ENCODE results near the gene HYPK.
"Not testable (repeated sequence)": the region's sequence is repeated elsewhere in the genome, so short reads cannot be mapped to it uniquely, and the experiment has no call there.

HYPK gene

DNA sequence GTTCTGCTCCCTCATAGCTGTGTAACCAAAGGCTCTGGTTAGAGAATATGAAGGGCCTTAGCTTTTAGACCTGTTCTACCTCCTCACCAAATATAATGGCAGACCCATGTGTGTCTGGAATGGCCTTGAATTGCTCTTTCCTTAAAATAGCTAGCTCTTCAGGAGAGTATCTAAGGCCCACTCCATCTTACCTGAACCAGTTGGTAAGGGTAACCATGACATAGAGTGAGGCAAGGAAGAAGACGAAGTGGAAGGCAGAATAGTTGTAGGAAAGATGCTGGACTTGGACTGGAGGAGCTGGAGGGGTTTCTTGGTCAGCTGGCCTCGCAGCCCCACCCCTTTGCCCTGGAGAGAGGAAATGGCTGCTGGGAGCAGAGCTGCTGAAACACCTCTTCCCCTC is 5.2 kb upstream of the HYPK start:
- TF ChIP-seq, protein P1, sequence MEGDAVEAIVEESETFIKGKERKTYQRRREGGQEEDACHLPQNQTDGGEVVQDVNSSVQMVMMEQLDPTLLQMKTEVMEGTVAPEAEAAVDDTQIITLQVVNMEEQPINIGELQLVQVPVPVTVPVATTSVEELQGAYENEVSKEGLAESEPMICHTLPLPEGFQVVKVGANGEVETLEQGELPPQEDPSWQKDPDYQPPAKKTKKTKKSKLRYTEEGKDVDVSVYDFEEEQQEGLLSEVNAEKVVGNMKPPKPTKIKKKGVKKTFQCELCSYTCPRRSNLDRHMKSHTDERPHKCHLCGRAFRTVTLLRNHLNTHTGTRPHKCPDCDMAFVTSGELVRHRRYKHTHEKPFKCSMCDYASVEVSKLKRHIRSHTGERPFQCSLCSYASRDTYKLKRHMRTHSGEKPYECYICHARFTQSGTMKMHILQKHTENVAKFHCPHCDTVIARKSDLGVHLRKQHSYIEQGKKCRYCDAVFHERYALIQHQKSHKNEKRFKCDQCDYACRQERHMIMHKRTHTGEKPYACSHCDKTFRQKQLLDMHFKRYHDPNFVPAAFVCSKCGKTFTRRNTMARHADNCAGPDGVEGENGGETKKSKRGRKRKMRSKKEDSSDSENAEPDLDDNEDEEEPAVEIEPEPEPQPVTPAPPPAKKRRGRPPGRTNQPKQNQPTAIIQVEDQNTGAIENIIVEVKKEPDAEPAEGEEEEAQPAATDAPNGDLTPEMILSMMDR (IDR thresholded peaks at IDR 0.05; ENCODE audit: borderline replicate concordance, insufficient read depth, low read depth, low read length), result no peak
- no peak overlapping the region for H3K4me3 ChIP-seq (ENCODE audit: low read depth, low read length)

DNA sequence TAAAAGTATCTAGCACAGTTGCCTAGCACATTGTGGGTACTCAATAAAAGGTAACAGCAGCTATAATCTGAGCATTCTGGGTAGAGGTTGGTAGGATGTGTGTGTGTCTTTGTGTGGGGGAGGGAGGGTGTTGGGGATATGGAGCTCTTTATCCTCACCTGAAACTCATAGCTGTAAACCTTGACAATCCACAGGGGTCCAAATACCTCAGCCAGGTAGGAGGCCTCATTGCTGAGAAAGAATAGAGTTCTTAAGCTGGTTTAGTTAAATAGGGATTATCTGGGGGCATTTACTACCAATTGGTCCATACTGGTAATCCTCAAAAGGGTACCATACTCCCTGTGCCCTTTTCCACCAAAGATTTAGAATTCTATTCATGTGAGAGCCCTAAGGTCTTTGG is 4.4 kb upstream of the HYPK start:
- no peak overlapping the region for H3K4me3 ChIP-seq (ENCODE audit: low read depth, low read length)
- TF ChIP-seq, protein P1 (IDR thresholded peaks at IDR 0.05; ENCODE audit: borderline replicate concordance, insufficient read depth, low read depth, low read length), result no peak

- TF ChIP-seq, protein P1 (IDR thresholded peaks at IDR 0.05; ENCODE audit: borderline replicate concordance, insufficient read depth, low read depth, low read length), result no peak
- H3K4me3 ChIP-seq (ENCODE audit: low read depth, low read length), result no peak overlapping the region
Observed at GRCh38 chr15:43796566-43796965, 3.8 kb upstream of the HYPK start.

GRCh38 chr15:43799209-43799944 is 1.0 kb upstream of the HYPK start:
- no peak overlapping the region for H3K4me3 ChIP-seq (ENCODE audit: low read depth, low read length)
- TF ChIP-seq, protein P1 (IDR thresholded peaks at IDR 0.05; ENCODE audit: borderline replicate concordance, insufficient read depth, low read depth, low read length), result peak; percentile 22; the same call in 1 of the 2 replicates

DNA sequence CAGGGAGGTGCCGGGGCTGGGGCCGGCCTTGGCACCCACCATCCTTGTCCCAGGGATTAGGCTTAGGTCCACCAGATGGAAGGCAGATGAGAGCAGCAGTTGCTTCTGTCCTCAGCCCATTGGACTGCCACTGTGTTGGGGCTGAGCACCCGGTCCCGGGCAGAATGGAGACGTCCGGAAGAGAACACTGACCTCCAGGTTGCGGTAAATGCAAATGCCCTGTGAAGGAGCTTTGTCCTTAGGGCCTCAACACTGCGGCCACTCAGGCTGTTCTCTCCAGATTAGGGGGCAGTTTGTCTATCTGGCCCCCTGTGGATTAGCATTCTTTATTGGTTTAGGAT is 484 bp upstream of the HYPK start, which contains the start of gene SERINC4:
TSS of gene SERINC4 (minus strand) at position 276 of the 341 bp plus-strand sequence. CDS start at position 42, 234 bp downstream.
- H3K4me3 ChIP-seq (ENCODE audit: low read depth, low read length), result peak within 1 kb of the TSS; percentile 81
- TF ChIP-seq, protein P1 (IDR thresholded peaks at IDR 0.05; ENCODE audit: borderline replicate concordance, insufficient read depth, low read depth, low read length), result no peak

DNA sequence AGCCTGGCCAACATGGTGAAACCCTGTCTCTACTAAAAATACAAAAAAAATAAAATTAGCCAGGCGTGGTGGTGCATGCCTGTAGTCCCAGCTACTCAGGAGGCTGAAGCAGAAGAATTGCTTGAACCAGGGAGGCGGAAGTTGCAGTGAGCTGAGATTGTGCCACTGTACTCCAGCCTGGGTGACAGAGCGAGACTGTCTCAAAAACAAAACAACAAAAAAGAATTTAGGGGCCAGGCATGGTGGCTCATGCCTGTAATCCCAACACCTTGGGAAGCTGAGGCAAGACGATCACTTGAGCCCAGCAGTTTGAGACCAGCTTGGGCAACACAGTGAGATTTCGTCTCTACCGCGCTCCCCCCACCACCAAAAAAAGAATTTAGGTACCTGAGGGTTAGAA is 2.3 kb downstream of the HYPK start:
- not testable (repeated sequence) for H3K4me3 ChIP-seq (ENCODE audit: low read depth, low read length)

- TF ChIP-seq, protein P1 (IDR thresholded peaks at IDR 0.05; ENCODE audit: borderline replicate concordance, insufficient read depth, low read depth, low read length), result no peak
- H3K4me3 ChIP-seq (ENCODE audit: low read depth, low read length), result no peak overlapping the region
Observed at GRCh38 chr15:43808435-43808950, 8.1 kb downstream of the HYPK start.

Measured in GM12875 (cell line).